GM18909 (cell line): ENCODE data around the gene SH2B3.
"Not testable (repeated sequence)": the region's sequence is repeated elsewhere in the genome, so short reads cannot be mapped to it uniquely, and the experiment has no call there.

Source experiments
- ATAC-seq: cut with Tn5 transposase; IDR thresholded peaks from one replicate; pipeline ENCODE4 v1.9.1; 2021; ENCODE audit warnings: mild to moderate bottlenecking; ENCODE audit not compliant: unreplicated experiment, poor library complexity

SH2B3 gene

GRCh38 chr12:111405859-111406473, at the start of gene SH2B3:
SH2B3 (plus strand) TSS chr12:111405923; CDS start chr12:111418146, 12,223 bp downstream.
- no peak for ATAC-seq

DNA sequence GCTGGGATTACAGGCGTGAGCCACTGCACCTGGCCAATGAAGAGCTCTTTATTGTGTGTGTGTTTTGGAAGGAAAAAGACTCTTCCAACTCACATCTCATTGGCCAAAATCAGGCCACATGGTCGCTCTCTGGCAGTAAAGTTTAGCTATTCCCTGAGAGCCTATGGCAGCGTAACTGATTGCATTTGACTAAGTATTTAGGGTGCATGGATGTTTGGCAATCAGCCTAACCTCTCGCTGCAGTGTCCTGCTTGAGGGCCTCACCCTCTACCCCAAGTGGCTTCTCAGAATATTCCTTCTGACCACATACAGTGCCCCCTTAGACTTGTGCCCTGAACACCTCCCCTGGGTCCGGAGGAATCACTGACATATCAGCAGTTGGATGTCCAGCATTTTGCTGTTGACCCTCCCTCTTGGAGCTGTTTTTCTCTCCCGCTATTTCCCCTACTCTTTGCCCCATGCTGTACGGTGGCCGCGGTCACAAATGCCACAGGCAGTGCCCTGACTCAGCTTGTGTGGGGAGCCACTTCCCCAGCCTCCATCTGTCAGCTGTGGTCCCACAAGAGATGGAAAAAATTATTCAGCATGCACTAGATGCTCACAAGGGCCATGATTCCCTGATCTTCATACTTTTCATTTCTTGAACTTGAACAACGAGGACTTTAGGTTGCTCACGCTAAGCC, 46.4 kb upstream of the SH2B3 start:
- ATAC-seq: no peak

GRCh38 chr12:111359914-111360276, 45.8 kb upstream of the SH2B3 start:
- ATAC-seq: no peak

DNA sequence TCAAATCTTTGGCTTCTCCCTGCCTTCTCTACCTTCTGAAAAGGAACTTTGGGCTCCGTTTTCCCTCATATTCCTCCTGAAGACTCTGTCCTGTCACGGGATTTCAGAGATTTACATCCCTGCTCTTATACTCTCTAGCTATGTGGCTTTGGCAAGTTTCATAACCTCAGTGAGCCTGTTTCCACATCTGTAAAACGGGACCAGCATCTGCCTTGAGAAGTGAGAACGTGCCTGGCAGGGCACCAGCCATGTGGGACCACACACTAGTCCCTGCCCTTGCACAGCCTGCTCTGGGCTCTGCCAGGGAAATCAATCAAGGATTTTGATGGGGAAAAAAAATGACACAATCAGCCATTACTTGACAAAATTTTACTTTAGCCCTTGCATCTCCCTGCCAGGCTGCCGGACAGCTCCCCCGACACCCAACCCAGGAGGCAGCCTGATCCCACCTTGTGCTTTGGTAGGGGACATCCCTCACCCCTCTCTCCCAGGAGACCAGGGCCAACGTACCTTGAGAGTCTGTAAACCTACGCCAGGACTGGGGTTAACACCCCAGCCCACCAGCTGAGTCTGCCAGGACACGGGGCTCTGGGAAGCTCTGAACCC, 45.3 kb upstream of the SH2B3 start:
- ATAC-seq: no peak

DNA sequence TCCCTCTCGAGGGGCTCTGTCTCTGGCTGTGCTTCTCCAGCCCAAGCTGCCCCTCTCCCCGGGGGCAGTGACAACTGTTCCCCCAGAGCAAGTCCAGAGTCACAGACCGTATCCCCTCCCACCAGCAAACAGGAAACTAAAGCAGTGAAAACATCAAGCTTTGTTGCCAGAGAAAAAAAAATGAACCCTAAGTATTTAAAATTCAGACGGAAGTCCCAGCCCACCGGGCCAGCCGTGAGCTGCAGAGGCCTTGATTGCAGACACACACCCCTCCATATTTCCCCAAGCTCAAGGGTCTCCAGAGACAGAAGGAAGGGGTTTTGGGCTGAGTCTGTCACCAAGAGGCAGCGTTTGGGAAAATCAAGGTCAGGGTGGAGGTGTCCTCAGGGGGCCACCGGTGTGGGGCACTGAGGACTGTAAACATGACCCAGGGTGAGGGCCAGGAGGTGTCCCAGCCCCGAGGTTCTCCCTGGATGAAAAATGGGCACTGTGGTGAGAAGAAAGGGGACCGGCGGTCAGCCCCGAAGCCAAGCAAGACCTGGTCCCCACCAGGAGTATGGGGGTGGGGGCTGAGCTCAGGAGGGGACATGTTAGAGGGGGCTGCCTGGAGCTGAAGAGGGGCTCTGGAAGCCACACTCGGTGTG, 44.5 kb upstream of the SH2B3 start:
- ATAC-seq: no peak

DNA sequence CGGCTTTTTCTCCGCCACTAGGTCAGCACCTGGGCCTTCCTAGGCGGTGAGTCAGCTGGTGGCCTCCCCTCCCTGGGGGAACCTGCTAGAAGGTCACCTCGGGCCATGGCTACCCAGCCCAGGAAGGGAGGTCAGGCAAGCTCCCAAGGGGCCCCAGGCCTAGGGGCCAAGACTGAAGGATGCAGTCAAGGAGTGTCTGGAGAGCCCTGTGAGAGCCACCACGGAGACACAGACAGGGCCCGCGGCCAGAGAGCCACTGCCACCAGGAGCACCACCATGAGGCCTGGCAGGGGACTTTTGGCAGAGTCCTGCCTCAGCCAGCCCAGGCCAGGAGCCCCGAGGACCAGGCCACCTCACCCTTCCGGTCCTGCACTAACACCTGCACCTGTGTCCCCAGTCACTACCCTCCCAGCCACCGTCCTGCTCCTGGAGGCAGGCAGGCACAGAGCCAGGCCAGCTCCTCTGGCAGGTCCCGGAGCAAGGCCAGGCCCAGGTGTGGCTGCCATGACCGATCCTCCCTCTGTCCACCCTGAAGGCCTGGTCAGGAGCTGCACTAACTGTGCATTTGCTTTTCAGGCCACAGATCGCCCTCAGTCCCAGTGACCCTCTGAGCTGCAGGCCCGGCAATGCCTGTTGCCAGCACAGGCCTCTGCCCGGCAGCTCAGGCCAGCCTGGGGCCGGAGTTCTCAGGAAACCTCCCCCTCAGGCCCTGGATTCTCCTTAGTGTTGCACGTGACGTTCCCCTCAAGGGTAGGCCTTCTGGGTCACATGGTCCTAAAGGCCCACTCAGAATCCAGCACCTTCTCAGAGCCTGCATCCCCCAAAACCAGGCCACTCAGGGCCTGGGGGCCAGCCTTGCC, 43.8 kb upstream of the SH2B3 start:
- no peak for ATAC-seq

DNA sequence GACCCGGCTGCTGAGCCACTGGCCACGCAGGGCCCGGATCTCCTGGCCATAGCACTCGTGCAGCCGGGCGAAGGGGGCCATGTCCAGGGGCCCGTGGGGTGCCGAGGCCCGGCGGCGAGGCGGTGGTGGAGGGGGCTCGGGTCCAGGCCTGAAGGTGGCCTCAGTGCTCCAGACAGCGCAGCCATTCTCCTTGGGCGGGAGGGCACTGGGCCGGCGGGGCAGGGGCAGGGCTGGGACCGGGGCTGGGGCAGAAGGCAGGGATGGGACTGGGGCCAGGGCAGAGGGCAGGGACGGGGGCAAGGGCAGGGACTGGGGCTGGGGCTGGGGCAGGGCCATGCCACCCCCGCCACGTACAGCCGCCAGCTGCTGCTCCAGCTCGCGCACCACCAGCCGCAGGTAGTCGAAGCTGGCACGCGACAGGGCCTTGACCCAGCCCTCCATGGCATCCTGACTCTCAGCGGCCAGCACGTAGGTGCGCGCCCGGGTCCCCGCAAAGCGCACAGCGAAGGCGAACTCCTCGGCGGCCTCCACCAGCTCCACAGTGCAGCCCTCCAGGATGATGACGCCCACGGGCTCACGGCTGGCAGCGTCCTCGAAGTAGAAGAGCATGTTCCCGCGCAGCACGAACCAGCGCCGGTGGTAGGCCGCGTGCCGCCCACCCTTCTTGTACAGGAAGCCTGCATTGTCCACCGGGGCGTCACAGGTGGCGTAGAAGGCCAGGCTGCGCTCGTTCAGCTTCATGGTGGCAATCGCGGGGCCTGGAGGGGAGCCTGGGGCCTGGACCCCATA, 42.8 kb upstream of the SH2B3 start:
- ATAC-seq: no peak

DNA sequence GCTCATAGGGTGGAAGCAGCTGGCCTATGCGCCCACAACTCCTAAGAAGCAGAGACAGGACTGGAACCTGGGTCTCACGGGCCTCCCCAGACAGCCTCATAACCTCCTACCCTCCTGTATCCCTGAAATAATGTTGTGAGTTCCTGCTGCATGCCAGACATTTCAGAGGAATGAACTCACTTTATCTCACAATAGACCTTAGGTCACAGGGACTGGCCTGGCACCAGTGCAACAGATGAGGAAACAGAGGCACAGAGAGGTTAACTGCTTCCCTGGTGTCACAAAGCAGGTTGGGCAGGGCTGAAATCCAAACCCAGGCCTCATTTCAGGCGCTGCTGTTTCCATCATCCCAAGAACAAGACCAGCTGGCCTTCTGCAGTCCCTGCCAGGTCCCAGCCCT, 42.1 kb upstream of the SH2B3 start:
- no peak for ATAC-seq

DNA sequence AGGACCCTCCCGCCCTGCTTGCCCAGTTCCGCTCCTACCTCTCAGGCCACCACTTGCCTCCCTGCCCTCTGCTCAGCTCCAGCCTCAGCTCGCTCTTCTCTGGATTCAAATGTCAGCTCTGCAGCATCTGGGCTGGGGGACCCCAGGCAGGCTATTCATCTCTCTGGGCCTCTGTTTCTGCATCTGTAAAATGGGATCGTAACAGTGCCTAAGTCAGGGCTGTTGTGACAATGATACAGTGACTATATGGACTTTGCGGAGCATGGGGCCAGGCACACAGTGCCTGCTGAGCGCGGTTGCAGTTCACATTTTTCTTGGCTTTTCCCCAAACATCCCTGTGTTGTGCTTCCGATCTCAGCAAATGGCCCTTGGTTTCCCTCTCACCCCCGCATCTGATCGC, 39.6 kb upstream of the SH2B3 start:
- ATAC-seq: no peak

GRCh38 chr12:111366583-111366982, 39.1 kb upstream of the SH2B3 start:
- ATAC-seq: no peak

DNA sequence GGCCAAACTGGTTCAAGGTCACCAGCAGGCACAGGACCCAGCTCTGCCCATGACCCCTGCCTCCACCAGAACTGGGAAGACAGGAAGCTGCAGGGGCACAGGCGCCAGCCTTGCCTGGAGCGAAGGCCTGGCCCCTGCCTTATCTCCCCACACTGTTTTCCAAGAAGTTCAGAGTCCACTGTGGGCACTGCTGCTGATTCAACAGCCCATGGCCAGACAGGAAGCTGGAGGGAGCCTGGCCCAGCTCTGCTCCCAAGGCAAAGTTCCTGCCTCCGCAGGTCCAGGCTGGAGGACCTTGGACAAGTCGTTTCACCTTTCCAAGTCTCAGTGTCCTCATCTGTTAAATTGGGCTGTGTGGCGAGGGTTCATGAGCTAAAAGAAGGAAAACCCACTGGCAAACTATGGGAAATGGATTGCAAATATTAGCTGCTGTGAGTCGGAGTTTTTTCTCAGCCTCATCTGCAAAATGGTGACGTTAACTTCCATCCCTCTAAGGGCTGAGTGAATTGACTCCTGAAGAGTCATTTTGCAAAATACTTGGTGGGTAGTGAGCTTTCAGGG, 38.0 kb upstream of the SH2B3 start:
- ATAC-seq: no peak

DNA sequence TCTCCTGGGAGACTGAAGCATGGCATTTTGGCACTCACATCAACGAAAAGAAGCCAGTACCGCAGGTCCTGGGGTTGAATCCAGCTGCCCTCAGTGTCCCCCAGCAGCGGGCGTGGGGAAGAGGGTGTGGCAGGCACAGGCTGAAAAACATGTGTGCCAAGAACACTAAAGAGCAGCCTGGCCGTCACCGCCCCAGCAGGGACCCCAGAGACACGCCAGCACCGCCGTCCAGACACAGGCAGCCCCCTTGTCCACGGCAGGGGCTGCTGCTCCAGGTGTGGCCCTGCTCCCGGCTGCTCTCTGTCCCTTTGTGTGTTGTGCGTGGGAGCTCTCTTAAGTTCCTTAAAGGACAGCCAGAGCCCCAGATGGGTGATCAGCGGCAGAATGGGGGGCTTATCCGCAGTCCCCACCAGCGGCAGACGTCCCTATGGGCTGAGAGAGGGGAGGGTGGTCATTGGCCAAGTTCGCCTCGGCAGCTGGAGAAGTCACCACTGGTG, 37.4 kb upstream of the SH2B3 start:
- no peak for ATAC-seq

GRCh38 chr12:111368788-111369495, 36.8 kb upstream of the SH2B3 start, which contains the start of gene PHETA1:
PHETA1 (minus strand) TSS chr12:111369095; CDS start chr12:111363427, 5,668 bp downstream.
- ATAC-seq: peak; percentile 89

DNA sequence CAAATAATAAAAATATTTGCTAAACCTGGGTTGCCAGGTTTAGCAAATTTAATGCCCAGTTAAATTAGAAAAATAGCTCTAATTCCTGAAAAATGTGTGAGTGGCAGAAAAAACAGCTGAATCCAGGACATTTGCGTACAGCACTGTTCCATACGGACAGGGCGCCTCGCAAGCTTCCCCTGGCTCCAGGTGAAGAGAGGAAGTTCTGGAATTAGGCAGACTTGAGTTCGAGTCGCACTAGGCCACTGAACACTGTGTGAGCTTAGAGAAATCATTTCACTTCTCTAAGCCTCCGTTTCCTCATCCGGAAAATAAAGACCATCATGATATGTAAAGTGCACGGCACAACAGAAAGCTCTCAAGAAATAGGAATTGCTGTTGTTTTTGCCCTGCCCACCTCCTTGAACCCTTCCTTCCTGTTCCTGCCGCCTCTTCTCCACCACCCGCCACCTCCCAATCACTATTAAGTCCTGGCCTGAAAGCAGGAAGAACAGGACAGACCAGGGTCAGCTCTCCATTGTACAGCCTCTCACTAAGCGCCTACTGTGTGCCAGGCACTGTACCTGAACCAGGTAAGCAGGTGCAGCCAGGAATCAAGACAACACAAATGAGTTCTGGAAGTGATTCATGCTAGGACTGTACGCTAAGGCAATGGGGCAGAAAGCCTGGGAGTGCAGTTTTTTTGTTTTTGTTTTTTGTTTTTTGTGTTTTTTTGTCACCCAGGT, 36.1 kb upstream of the SH2B3 start:
- ATAC-seq: no peak

DNA sequence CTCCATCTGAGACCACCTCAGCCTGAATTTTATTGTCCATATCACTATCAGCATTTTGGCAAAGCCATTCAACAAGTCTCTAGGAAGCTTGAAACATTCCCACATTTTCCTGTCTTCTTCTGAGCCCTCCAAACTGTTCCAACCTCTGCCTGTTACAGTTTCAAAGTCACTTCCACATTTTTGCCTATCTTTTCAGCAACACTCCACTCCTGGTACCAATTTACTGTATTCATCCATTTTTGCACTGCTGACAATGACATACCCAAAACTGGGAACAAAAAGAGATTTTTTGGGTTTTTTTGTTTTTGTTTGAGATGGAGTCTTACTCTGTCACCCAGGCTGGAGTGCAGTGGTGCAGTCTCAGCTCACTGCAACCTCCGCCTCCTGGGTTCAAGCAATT, 32.5 kb upstream of the SH2B3 start:
- ATAC-seq: not testable (repeated sequence)

DNA sequence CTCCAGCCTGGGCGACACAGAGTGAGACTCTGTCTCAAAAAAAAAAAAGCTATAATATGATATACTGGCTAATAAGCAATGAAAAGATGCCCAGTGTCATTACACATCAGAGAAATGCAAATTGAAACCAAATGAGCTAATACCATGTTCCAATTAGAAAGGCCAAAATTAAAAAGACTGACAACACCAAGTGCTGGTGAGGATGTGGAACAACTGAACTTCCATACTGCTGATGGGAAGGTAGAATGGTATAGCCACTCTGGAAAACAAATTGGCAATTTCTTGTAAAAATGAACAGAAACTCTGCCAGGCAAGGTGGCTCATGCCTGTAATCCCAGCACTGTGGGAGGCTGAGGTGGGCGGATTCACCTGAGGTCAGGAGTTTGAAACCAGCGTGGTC, 28.3 kb upstream of the SH2B3 start:
- no peak for ATAC-seq

DNA sequence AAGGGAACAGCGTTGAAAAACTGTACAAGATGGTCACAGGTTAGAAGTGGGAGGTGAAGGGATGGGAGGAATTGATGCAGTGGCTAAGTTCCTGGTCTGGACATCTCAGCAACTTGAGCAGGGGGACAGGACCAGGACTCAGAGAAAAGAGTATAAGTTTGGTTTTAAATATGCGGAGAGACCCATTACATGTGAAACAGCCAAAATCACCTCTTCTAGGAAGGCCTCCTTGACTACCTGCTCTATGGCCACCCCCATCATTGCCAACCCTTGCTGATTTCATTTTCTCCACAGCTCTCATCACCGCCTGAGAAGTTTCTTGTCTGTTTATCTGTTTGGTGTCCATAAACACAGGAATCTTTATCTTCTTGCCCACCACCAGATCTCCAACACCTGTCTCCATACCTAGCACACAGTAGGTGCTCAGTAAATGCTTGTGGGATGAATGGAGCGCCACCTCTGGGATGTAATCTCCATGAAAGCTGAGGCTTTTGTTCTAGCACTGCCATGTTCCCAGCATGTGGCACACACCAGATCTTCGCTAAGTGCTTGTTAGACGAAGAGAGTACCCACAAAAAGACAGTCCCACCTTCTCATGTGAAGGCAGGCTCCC, 25.7 kb upstream of the SH2B3 start:
- no peak for ATAC-seq
